SK-N-SH (cell line): Measurements from ENCODE around the gene FALEC. TPM values are rescaled to one million over a fixed set of nuclear protein-coding genes. Genes with fewer than 3 reads are reported as not detected.

ENCODE experiments used
- CTCF ChIA-PET: fragments of 300-600, 350-600 bp; formaldehyde crosslinking; extraction: SDS; loops from one replicate; lab custom pipeline; 2021; lab: Yijun Ruan, JAX
- POLR2A ChIA-PET: fragments of 350-600 bp; sonication (Branson Sonifier 250); formaldehyde crosslinking; extraction: SDS; loops from one replicate; lab custom pipeline; 2020; ENCODE audit warnings: antibody characterized with exemption, inconsistent platforms; lab: Yijun Ruan, JAX
- DNase-seq: peaks from one replicate; pipeline ENCODE4 v3.0.0; 2012
- H2AFZ ChIP-seq: fragments of 200-600 bp; sonication (generic); 2 replicates; pipeline ENCODE4 v1.8.1; 2016; ENCODE audit warnings: antibody characterized with exemption, mild to moderate bottlenecking, low read depth
- H3F3A ChIP-seq: fragments of 200-600 bp; sonication (generic); replicated peaks from 2 replicates; pipeline ENCODE3; 2016; ENCODE audit warnings: antibody characterized with exemption, mild to moderate bottlenecking; ENCODE audit not compliant: insufficient read depth
- H3K27ac ChIP-seq, 2 experiments: fragments of 200-500 bp in 1 of 2; fragments of 200-600 bp in 1 of 2; sonication (Bioruptor generic) in 1 of 2; sonication (generic), shearing (Covaris generic) in 1 of 2; 2 replicates each; pipeline versions ENCODE4 v1.5.1 to v1.6.1; 2014 to 2016; ENCODE audit warnings: low read depth in 2 of 2, inconsistent platforms in 1 of 2, low read length in 1 of 2, mild to moderate bottlenecking in 1 of 2, mixed read lengths in 1 of 2
- H3K27me3 ChIP-seq: fragments of 200-600 bp; sonication (generic), shearing (Covaris generic); 2 replicates; pipeline ENCODE4 v1.6.1; 2016; ENCODE audit warnings: mixed run types; ENCODE audit not compliant: insufficient read depth
- H3K36me3 ChIP-seq, 2 experiments: fragments of 200-500 bp in 1 of 2; fragments of 200-600 bp in 1 of 2; sonication (Bioruptor generic) in 1 of 2; sonication (generic) in 1 of 2; replicated peaks in 1 of 2; 2 replicates each; pipeline versions ENCODE3 to v1.5.1; 2014 to 2016; ENCODE audit warnings: low read length in 1 of 2, mild to moderate bottlenecking in 1 of 2; ENCODE audit not compliant: insufficient read depth in 2 of 2, control insufficient read depth in 1 of 2
- H3K4me1 ChIP-seq, 2 experiments: fragments of 200-500 bp in 1 of 2; fragments of 200-600 bp in 1 of 2; sonication (Bioruptor generic) in 1 of 2; sonication (generic), shearing (Covaris generic) in 1 of 2; 2 replicates each; pipeline versions ENCODE4 v1.5.1 to v1.6.1; 2014 to 2016; ENCODE audit warnings: low read depth in 1 of 2, low read length in 1 of 2, mixed run types in 1 of 2; ENCODE audit not compliant: insufficient read depth in 2 of 2, control insufficient read depth in 1 of 2
- H3K4me2 ChIP-seq: fragments of 200-600 bp; sonication (generic), shearing (Covaris generic); 2 replicates; pipeline ENCODE4 v1.6.1; 2017; ENCODE audit warnings: mixed run types
- H3K4me3 ChIP-seq, 2 experiments: fragments of 200-500 bp in 1 of 2; fragments of 200-600 bp in 1 of 2; sonication (Bioruptor generic) in 1 of 2; sonication (generic), shearing (Covaris generic) in 1 of 2; 2 replicates each; pipeline versions ENCODE4 v1.5.1 to v1.8.1; 2014 to 2016; ENCODE audit warnings: low read depth in 2 of 2, inconsistent platforms in 1 of 2, low read length in 1 of 2, mild to moderate bottlenecking in 1 of 2, mixed read lengths in 1 of 2, moderate library complexity in 1 of 2
- H3K79me2 ChIP-seq: fragments of 200-600 bp; sonication (generic); 2 replicates; pipeline ENCODE4 v1.8.1; 2017; ENCODE audit warnings: mild to moderate bottlenecking; ENCODE audit not compliant: insufficient read depth
- H3K9ac ChIP-seq: fragments of 200-600 bp; sonication (generic); 2 replicates; pipeline ENCODE4 v1.6.1; 2017; ENCODE audit warnings: mixed run types
- H3K9me2 ChIP-seq: fragments of 200-600 bp; sonication (generic); 2 replicates; pipeline ENCODE4 v1.6.1; 2017; ENCODE audit warnings: mixed run types
- H3K9me3 ChIP-seq: fragments of 200-600 bp; sonication (generic); 2 replicates; pipeline ENCODE4 v1.6.1; 2017; ENCODE audit warnings: mixed run types, mild to moderate bottlenecking, moderate library complexity
- H4K20me1 ChIP-seq: fragments of 200-600 bp; sonication (generic); 2 replicates; pipeline ENCODE4 v1.6.1; 2017; ENCODE audit warnings: mild to moderate bottlenecking, mixed run types; ENCODE audit not compliant: insufficient read depth
- CHD2 ChIP-seq: fragments of 150-350 bp; IDR thresholded peaks from 2 replicates; pipeline ENCODE4 v1.6.1; 2018; ENCODE audit warnings: low read length; ENCODE audit not compliant: partially characterized antibody
- ELF1 ChIP-seq: IDR thresholded peaks from 2 replicates; pipeline ENCODE4 v1.4.0; 2012
- FOSL2 ChIP-seq: IDR thresholded peaks from 2 replicates; pipeline ENCODE4 v1.4.0; 2012; ENCODE audit warnings: low read depth, mild to moderate bottlenecking, moderate library complexity, borderline replicate concordance
- MEF2A ChIP-seq: IDR thresholded peaks from 2 replicates; pipeline ENCODE4 v1.4.0; 2012; ENCODE audit warnings: low read depth, borderline replicate concordance
- MXI1 ChIP-seq: IDR thresholded peaks from 2 replicates; pipeline ENCODE4 v1.6.1; 2012; ENCODE audit warnings: mild to moderate bottlenecking, low read depth, low read length, improper control_type of control experiment
- NFIC ChIP-seq: IDR thresholded peaks from 2 replicates; pipeline ENCODE4 v1.4.0; 2012; ENCODE audit warnings: borderline replicate concordance
- NRF1 ChIP-seq: IDR thresholded peaks from 2 replicates; pipeline ENCODE4 v1.6.1; 2012; ENCODE audit warnings: low read depth, mild to moderate bottlenecking, low read length
- PBX3 ChIP-seq: IDR thresholded peaks from 2 replicates; pipeline ENCODE4; 2012
- RCOR1 ChIP-seq: fragments of 150-350 bp; IDR thresholded peaks from 2 replicates; pipeline ENCODE4 v1.6.1; 2017; ENCODE audit warnings: antibody characterized with exemption, low read length
- RXRA ChIP-seq: IDR thresholded peaks from 2 replicates; pipeline ENCODE4 v1.4.0; 2012; ENCODE audit warnings: low read depth, mild to moderate bottlenecking, borderline replicate concordance
- SMC3 ChIP-seq: IDR thresholded peaks from 2 replicates; pipeline ENCODE4 v1.6.1; 2012; ENCODE audit warnings: low read depth, low read length, improper control_type of control experiment
- TEAD4 ChIP-seq: IDR thresholded peaks from 2 replicates; pipeline ENCODE4 v1.4.0; 2012; ENCODE audit warnings: mild to moderate bottlenecking, borderline replicate concordance; ENCODE audit not compliant: insufficient read depth
- YY1 ChIP-seq: IDR thresholded peaks from 2 replicates; pipeline ENCODE4 v1.4.0; 2012; ENCODE audit warnings: low read depth, mild to moderate bottlenecking
- ZBTB33 ChIP-seq: IDR thresholded peaks from 2 replicates; pipeline ENCODE4 v1.4.0; 2012; ENCODE audit warnings: low read depth, borderline replicate concordance
- WGBS: methylation state at CpG from one replicate; pipeline ENCODE4 v1.1.6; 2017; ENCODE audit warnings: low lambda C conversion rate; 5-methylcytosine and 5-hydroxymethylcytosine counted together
- polyA plus RNA-seq, 3 experiments: library from polyadenylated mRNA; depleted of rRNA; stranded (reverse); fragments of >200 nt; gene quantifications; 2 replicates each; pipeline ENCODE4 v1.2.3, GENCODE V29; 2012

Gene FALEC
- polyA plus RNA-seq, 1 of the 3 experiments (the other 2 are of a cell fraction), result 0.72 TPM

- peak overlapping the region; percentile 90 for H3K4me2 ChIP-seq
- CTCF ChIA-PET, result interaction anchor here (1.0 to 6.0 kb wide), 2 partner anchors 23 to 52 kb away, joined by 3 to 29 read pairs; no protein-coding TSS in a partner anchor
Measured at GRCh38 chr1:150508982-150509381, 6.6 kb upstream of the FALEC start.

DNA sequence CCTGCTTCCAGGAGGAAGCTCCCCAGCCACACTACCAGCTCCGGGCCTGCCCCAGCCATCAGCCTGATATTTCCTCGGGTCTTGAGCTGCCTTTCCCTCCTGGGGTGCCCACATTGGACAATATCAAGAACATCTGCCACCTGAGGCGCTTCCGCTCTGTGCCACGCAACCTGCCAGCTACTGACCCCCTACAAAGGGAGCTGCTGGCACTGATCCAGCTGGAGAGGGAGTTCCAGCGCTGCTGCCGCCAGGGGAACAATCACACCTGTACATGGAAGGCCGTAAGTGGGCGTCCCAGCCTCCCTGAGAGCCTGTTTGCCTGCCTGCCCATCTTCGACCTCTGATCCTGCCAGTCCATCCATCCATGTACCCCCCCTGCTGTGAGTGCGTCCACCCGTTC lies 4.0 kb upstream of the FALEC start:
- Histone ChIP-seq H3K9ac (no peak overlapping the region), H3K9me2 (no peaks in the 10 kb centered on the region), H3K27me3 (no peaks in the 10 kb centered on the region), H3K4me1 (peaks cover 8 to 17% of the 10 kb centered on the region in 2 experiments; a peak in 2 of 4 replicates), H3K27ac (no peak overlapping the region), H3K4me3 (no peak overlapping the region), H3K9me3 (no peaks in the 10 kb centered on the region), H4K20me1 (no peaks in the 10 kb centered on the region), H3K79me2 (peaks cover 13% of the 10 kb centered on the region), H2AFZ (no peak overlapping the region), H3K36me3 (peaks cover 0 to 3% of the 10 kb centered on the region in 2 experiments), H3F3A (peaks cover 7% of the 10 kb centered on the region), H3K4me2 (no peak overlapping the region)
- CTCF ChIA-PET, result interaction anchor here (6.0 kb wide), 1 partner anchor 21 kb away, joined by 29 read pairs; no protein-coding TSS in a partner anchor
- TF ChIP-seq FOSL2 (no peak), RCOR1 (no peak)
- no peak for DNase-seq
- WGBS, result 84% methylated on average over 12 of the region's 12 CpGs
- POLR2A ChIA-PET, result no interaction called here

More at GRCh38 chr1:150508982-150509381, 6.6 kb upstream of the FALEC start:
- DNase-seq, result no peak
- Histone ChIP-seq H3K79me2 (peaks cover 13% of the 10 kb centered on the region), H2AFZ (no peak overlapping the region), H3K9me2 (no peaks in the 10 kb centered on the region), H3K27ac (no peak overlapping the region), H3K4me1 (peaks cover 6 to 13% of the 10 kb centered on the region in 2 experiments; a peak in 2 of 4 replicates), H3K27me3 (no peaks in the 10 kb centered on the region), H4K20me1 (no peaks in the 10 kb centered on the region), H3F3A (peaks cover 8% of the 10 kb centered on the region), H3K36me3 (peaks cover 0 to 16% of the 10 kb centered on the region in 2 experiments), H3K9ac (peak overlapping the region; percentile 73; the same call in 1 of the 2 replicates), H3K9me3 (no peaks in the 10 kb centered on the region), H3K4me3 (peak overlapping the region in 1 of 2 experiments; percentile 55; a peak in 1 of 4 replicates)
- POLR2A ChIA-PET, result no interaction called here
- WGBS, result 88% methylated on average over 2 of the region's 4 CpGs
- TF ChIP-seq SMC3 (no peak), RXRA (no peak), NFIC (no peak), MXI1 (no peak), TEAD4 (no peak), NRF1 (no peak), ZBTB33 (no peak), MEF2A (no peak), CHD2 (no peak), YY1 (no peak), PBX3 (no peak), ELF1 (no peak)
